ENCODE results near the gene CCDC107. TPM values are rescaled to one million over a fixed set of nuclear protein-coding genes. Genes with fewer than 3 reads are reported as not detected.
A peak's percentile ranks its signal among the peaks of the same experiment; 100 is the strongest.
"Not testable (repeated sequence)": the region's sequence is repeated elsewhere in the genome, so short reads cannot be mapped to it uniquely, and the experiment has no call there.

CCDC107 gene, protein sequence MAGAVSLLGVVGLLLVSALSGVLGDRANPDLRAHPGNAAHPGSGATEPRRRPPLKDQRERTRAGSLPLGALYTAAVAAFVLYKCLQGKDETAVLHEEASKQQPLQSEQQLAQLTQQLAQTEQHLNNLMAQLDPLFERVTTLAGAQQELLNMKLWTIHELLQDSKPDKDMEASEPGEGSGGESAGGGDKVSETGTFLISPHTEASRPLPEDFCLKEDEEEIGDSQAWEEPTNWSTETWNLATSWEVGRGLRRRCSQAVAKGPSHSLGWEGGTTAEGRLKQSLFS
- total RNA-seq = 17.2 TPM

DNA sequence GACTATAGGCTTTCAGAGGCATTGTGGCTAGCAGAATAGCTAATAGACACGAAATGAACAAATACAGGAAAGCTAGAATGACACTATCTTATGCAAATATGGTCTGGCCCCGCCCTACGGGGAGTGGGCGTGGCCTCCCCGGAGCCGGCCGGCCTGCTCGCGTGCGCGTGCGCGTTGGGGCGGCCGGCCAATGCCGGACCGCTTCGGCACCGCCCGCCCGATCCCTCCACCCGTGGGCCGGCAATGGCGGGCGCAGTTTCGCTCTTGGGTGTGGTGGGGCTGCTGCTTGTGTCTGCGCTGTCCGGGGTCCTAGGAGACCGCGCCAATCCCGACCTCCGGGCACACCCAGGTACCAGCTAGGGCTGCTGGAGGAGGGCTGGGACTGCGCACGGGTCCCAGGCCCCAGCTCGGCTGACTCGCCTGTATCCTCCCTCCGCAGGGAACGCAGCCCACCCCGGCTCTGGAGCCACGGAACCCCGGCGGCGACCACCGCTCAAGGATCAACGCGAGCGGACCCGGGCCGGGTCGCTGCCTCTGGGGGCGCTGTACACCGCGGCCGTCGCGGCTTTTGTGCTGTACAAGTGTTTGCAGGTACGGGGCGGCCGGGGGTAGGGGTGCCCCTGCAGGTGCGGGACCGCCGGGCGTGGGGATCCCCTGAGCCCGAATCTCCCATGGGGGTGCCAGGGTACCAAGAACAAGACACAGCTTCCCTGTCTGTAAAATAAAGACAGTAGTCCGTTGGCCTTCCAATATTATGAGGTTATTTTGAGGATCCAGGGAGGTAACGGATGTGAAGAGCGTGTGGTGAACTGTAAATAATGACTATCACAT is at the start of gene CCDC107:
Gene CCDC107, plus strand, starts transcription at position 156 of the 831 bp plus-strand sequence. Its CDS starts 88 bp downstream, at position 244.
- H3K27ac ChIP-seq = peak within 1 kb of the TSS; percentile 96
- H3K36me3 ChIP-seq = peaks cover 0 to 11% of the 10 kb centered on the region in 2 donors
- DNase-seq (ENCODE audit: extremely low spot score in 2 of 2) = no peak
- no peaks in the 10 kb centered on the region for H3K27me3 ChIP-seq
- no peaks in the 10 kb centered on the region for H3K9me3 ChIP-seq
- intact Hi-C loops (cut with DNase I) = loop anchor here (2.0 to 10.0 kb wide), 3 partner anchors 34 to 156 kb away; partner anchors contain the start of genes HINT2 and SPAG8
- TF ChIP-seq, protein P1, sequence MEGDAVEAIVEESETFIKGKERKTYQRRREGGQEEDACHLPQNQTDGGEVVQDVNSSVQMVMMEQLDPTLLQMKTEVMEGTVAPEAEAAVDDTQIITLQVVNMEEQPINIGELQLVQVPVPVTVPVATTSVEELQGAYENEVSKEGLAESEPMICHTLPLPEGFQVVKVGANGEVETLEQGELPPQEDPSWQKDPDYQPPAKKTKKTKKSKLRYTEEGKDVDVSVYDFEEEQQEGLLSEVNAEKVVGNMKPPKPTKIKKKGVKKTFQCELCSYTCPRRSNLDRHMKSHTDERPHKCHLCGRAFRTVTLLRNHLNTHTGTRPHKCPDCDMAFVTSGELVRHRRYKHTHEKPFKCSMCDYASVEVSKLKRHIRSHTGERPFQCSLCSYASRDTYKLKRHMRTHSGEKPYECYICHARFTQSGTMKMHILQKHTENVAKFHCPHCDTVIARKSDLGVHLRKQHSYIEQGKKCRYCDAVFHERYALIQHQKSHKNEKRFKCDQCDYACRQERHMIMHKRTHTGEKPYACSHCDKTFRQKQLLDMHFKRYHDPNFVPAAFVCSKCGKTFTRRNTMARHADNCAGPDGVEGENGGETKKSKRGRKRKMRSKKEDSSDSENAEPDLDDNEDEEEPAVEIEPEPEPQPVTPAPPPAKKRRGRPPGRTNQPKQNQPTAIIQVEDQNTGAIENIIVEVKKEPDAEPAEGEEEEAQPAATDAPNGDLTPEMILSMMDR (IDR thresholded peaks at IDR 0.05) = peak in 2 of 3 experiments; percentile 31 to 63
- TF ChIP-seq POLR2A (IDR thresholded peaks at IDR 0.05) (peak; percentile 83 to 96), POLR2AphosphoS5 (IDR thresholded peaks at IDR 0.05; ENCODE audit: insufficient read depth in 1 of 2, low read depth in 1 of 2) (peak in 1 of 2 donors; percentile 64)
- peaks cover 18% of the 10 kb centered on the region for H3K4me1 ChIP-seq
- peak within 1 kb of the TSS; percentile 84 to 97 for H3K4me3 ChIP-seq

DNA sequence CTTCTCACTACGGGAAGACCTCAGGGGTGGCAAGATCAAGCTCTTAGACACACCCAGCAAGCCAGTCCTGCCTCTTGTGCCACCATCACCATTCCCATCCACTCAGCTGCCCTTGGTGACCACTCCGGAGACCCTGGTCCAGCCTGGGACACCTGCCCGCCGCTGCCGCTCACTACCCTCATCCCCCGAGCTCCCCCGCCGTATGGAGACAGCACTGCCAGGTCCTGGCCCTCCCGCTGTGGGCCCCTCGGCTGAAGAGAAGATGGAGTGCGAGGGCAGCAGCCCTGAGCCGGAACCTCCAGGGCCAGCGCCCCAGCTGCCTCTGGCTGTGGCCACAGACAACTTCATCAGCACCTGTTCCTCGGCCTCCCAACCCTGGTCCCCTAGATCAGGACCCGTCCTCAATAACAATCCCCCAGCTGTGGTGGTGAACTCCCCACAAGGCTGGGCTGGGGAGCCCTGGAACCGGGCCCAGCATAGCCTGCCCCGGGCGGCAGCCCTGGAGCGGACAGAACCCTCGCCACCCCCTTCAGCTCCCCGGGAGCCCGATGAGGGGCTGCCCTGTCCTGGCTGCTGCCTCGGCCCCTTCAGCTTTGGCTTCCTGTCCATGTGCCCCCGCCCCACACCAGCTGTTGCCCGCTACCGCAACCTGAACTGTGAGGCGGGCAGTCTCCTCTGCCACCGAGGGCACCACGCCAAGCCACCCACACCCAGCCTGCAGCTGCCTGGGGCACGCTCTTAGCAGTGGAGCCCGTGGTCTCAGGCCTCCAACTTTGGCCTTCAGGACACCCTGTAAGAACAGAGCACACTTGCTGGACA is 48.9 kb upstream of the CCDC107 start:
- Histone ChIP-seq H3K4me1 (peaks cover 16% of the 10 kb centered on the region), H3K4me3 (no peak overlapping the region), H3K9me3 (no peaks in the 10 kb centered on the region), H3K27me3 (no peaks in the 10 kb centered on the region), H3K36me3 (peaks cover 0 to 27% of the 10 kb centered on the region in 2 donors), H3K27ac (no peak overlapping the region)
- TF ChIP-seq, protein P1 (IDR thresholded peaks at IDR 0.05) = no peak
- TF ChIP-seq POLR2AphosphoS5 (IDR thresholded peaks at IDR 0.05; ENCODE audit: insufficient read depth in 1 of 2, low read depth in 1 of 2) (no peak), POLR2A (IDR thresholded peaks at IDR 0.05) (no peak)
- intact Hi-C loops (cut with DNase I) = loop anchor here (5.0 kb wide), 1 partner anchor 123 kb away; the partner anchor contains the start of genes CREB3 and TLN1
- no peak for DNase-seq (ENCODE audit: extremely low spot score in 2 of 2)

DNA sequence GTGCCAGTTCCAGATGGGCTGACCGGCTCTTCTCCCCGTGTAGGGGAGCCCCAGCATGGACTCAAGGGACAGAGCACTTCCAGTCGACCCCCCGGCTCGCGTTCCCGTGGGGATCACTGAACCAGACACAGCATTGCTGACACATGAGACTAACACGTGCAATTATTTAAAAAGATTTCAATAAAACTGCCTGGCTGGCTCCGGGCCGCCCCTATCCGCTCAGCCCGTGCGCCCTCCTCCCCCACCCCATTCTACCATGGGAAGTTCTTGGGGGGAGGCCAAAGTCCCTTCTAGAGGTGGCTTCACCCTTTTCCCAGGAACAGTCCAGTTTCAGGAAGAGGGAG is 48.3 kb upstream of the CCDC107 start:
- no peak overlapping the region for H3K4me3 ChIP-seq
- peaks cover 16% of the 10 kb centered on the region for H3K4me1 ChIP-seq
- intact Hi-C loops (cut with DNase I) = loop anchor here (5.0 kb wide), 1 partner anchor 123 kb away; the partner anchor contains the start of genes CREB3 and TLN1
- TF ChIP-seq POLR2AphosphoS5 (IDR thresholded peaks at IDR 0.05; ENCODE audit: insufficient read depth in 1 of 2, low read depth in 1 of 2) = peak in 1 of 2 donors; percentile 10
- TF ChIP-seq, protein P1 (IDR thresholded peaks at IDR 0.05) = no peak
- TF ChIP-seq POLR2A (IDR thresholded peaks at IDR 0.05) = no peak
- no peak overlapping the region for H3K27ac ChIP-seq
- H3K36me3 ChIP-seq = peaks cover 0 to 27% of the 10 kb centered on the region in 2 donors
- no peaks in the 10 kb centered on the region for H3K27me3 ChIP-seq
- no peaks in the 10 kb centered on the region for H3K9me3 ChIP-seq
- no peak for DNase-seq (ENCODE audit: extremely low spot score in 2 of 2)

DNA sequence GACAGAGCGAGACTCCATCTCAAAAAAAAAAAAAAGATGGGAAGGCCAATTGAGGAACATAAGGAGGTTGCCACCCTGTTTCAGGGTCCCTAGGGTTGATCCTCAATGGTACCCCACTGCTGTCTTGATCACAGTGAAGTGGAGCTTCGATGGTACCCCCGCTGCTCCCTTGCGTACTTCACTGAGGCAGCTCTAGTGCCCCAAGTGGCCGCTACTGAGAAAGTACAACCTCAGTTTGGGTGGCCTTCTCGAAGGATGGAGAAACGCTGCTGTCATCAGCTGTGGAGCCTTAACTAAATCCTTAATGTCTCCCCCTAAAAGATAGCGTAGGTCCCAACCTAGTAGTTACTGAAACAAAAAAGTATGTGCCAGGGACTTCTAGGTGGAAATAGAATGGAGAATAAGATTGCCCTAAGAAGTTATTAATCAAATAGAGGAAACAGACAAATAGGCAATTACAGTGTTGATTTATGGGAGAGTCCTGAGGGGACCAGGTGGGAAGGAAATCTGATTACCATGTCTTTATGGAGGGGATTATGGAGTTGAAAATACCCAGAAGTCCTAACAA is 46.8 kb upstream of the CCDC107 start:
- Histone ChIP-seq H3K9me3 (no peaks in the 10 kb centered on the region), H3K27me3 (no peaks in the 10 kb centered on the region), H3K27ac (no peak overlapping the region), H3K4me3 (no peak overlapping the region), H3K36me3 (peaks cover 0 to 27% of the 10 kb centered on the region in 2 donors), H3K4me1 (peaks cover 10% of the 10 kb centered on the region)
- intact Hi-C loops (cut with DNase I) = no loop called here
- TF ChIP-seq POLR2A (IDR thresholded peaks at IDR 0.05) (no peak), POLR2AphosphoS5 (IDR thresholded peaks at IDR 0.05; ENCODE audit: insufficient read depth in 1 of 2, low read depth in 1 of 2) (no peak)
- TF ChIP-seq, protein P1 (IDR thresholded peaks at IDR 0.05) = peak in 2 of 3 experiments; percentile 22 to 46
- no peak for DNase-seq (ENCODE audit: extremely low spot score in 2 of 2)

DNA sequence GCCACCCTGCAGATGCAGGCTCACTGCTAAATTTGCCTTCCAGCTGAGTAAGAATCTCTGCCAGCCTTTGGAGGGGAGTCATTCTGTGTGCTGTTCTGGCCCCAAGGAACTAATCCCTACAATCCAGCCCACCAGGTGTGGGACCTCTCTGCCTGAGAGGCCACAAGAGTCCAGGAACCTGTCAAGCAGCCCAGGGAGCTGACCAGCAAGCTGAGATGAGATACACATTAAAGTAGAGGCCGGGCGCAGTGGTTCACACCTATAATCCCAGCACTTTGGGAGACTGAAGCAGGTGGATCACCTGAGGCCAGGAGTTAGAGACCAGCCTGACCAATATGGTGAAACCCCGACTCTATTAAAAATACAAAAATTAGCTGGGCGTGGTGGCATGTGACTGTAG is 46.0 kb upstream of the CCDC107 start:
- H3K36me3 ChIP-seq = peaks cover 0 to 27% of the 10 kb centered on the region in 2 donors
- H3K27me3 ChIP-seq; DNase-seq (ENCODE audit: extremely low spot score in 2 of 2); H3K4me3 ChIP-seq; H3K9me3 ChIP-seq; H3K27ac ChIP-seq; intact Hi-C loops (cut with DNase I): not testable (repeated sequence)
- peaks cover 10% of the 10 kb centered on the region for H3K4me1 ChIP-seq
